Left renal cortex interstitium (tissue), 4 donors: ENCODE data around the gene TFAP2E. TPM values are rescaled to one million over a fixed set of nuclear protein-coding genes. Genes with fewer than 3 reads are reported as not detected.
"Not testable (repeated sequence)": the region's sequence is repeated elsewhere in the genome, so short reads cannot be mapped to it uniquely, and the experiment has no call there.

Source experiments
- DNase-seq, 4 donors: peaks; one replicate each; pipeline ENCODE4 v3.0.0-alpha.2; 2013; ENCODE audit warnings: low read depth in 4 of 4, low spot score in 2 of 4, missing footprints in 1 of 4
- polyA plus RNA-seq, 4 donors: library from polyadenylated mRNA; unstranded; fragments of 120-200 nt; gene quantifications; one replicate each; pipeline ENCODE4 v1.2.1, GENCODE V29; 2013; ENCODE audit not compliant: insufficient read length in 4 of 4

TFAP2E gene
- polyA plus RNA-seq, 4 donors, result 0.83 to 1.8 (median 1.1) TPM

DNA sequence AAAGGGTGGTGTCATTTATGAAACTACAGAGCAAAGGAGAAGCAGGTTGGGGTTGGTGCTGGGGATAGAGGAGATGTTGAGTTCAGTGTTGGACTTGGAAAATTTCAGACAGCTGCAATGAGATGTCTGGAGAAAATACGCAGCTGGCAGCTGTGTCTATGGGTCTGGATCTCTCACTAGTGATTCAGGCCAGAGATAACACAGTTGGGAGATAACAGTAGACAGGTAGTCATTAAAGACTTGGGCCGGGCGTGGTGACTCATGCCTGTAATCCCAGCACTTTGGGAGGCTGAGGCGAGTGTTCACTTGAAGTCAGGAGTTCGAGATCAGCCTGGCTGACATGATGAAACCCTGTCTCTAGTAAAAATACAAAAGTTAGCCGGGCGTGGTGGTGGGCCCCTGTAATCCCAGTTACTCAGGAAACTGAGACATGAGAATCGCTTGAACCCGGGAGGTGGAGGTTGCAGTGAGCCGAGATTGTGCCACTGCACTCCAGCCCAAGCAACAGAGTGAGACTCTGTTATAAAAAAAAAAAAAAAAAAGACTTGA is 2.5 kb upstream of the TFAP2E start:
- DNase-seq, result no peak

DNA sequence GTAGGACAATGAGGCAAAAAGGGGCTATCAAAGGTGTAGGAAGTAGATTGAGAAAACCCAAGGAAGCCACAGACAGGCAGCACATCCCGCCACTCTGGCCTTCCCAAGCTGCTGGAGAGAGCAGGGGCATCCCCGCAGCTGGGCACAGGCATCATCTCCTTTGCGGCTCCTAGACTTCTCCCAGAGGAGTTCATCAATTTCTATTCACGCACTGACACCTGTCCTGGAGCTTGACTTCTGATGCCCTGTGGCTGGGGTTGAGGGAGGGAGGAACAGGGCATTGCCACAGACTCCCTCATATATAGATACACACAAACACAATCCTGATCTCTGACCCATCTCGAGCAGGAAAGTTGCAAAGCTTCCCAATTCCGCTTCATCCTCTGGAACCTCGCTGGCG is 1.9 kb upstream of the TFAP2E start:
- no peak for DNase-seq

DNA sequence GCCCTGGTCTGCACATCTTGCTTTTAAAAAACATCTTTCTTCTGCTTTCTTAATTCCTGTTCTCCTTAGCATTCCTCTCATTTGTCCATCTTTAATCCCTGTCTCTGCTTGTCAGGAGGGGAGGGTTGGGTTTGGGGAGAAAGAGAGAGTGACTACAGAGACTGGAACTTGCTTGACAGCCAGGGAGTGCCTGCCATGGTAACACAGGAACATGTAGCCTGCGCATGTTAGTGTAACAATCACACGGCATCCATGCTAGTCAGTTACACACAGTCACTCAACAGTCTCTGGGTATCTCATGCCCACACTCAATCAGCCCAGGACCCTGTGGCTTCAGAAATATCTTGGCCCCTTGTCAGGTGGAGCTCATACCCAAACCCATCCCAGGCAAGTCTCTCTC is 818 bp upstream of the TFAP2E start:
- DNase-seq, result no peak

DNA sequence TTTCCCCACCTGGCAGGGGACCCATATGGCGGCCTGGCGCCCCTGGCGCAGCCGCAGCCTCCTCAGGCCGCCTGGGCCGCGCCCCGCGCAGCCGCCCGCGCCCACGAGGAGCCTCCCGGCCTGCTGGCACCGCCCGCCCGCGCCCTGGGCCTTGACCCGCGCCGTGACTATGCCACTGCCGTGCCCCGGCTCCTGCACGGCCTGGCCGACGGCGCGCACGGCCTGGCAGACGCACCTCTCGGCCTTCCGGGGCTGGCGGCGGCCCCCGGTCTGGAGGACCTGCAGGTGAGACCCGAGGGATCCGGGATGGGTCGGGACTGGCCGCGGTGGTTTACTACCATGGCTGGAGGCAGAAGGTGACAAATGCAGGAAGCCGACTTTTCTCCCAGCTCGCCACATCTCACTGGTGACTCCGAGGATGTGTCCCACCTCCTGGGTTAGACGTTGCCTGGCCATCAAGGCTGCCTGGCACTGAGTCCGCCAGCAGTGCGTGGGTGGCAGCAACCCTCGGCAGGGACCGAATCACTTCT is 1.1 kb downstream of the TFAP2E start:
- no peak for DNase-seq

DNA sequence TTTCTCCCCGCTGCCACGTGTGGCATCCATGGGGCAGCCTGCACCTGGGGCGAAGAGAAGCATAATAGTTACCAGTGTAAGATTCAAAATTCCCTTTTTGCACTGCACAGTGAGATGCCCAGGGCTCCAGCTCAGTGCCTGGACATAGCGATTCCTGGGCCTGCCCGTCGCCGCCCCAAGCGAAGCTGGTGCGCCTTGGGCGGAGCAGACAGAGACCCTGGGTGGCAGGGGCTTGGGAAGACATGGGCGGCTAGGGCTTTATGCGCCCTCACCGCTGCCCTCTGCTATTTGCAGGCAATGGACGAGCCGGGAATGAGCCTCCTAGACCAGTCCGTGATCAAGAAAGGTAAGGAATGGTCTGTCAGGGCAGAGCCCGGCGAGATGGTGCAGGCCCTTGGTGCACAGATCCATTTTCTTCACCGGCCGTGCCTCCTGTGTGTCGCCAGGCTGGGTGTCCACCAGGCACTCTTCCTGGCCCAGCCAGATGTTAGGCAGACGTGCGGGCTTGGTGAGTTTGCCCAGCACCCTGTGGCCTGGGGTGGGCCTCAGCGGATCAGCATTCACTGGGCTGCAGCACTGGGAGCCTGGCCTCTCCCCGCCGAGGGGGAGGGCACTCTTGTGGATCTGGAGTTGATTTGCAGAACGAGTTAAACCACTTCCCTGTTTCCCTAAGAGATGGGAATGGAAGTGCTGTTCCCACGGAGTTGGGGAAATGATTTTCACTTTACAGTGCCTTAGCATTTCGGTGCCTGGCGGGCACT is 1.7 kb downstream of the TFAP2E start:
- no peak for DNase-seq

DNA sequence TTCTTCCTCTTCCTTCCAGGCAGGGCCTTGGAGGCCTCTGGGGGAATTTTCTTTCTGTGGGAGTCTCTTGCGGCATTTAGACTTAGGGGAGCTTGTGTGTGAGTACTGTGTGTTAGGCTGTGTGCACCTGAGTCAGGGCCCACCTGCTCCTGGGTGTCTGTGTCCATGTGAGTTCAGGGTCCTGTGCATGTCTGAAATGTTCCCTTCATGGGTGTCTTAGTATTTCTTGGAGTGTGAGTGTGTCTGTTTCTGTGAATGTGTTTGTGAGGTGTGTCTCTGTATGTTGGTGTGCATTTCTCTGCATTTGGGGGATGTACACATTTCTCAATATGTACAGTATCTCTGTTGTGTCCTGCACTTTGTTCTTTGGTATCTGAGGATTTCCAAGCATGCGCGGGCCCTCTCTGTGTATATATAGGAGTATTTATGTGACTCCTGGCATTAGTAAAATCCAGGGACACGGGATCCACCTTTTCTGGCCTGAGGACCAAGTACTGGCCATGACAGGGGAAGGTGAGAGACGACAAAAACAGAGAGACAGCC is 2.4 kb downstream of the TFAP2E start:
- no peak for DNase-seq

DNA sequence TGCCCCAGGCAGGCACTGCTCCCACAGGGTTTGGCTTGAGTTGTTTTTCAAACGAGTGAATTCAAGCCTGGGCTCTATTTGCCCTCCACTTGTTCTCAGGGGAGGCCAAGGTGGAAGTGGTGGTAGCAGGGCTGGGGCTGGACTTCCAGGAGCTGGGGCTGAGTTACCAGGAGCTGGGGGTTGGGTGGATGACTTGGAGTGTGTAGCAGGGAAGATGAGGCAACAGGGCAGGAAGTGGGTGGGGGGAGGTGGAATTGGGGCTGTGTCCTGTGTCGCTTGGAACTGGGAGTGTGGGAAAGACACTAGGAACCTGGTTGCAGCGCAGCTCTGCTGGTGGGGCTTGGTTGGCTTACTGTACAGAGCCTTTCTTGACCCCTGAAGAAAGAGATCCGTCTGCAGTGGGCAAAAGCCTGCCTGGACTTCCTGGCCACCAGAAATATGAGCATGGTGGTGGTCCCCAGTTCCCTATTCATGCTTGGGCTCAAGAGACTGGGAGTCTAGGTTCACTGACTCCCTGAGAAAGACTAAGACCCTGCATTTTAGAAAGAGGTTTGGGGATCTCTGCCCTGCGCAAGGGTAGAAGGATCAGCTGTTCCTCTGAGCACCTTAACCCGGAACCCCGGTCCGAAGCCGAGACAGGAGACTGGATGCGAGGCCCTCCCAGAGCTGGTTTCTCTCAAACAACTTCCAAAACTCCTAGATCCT is 3.1 kb downstream of the TFAP2E start:
- DNase-seq, result no peak

DNA sequence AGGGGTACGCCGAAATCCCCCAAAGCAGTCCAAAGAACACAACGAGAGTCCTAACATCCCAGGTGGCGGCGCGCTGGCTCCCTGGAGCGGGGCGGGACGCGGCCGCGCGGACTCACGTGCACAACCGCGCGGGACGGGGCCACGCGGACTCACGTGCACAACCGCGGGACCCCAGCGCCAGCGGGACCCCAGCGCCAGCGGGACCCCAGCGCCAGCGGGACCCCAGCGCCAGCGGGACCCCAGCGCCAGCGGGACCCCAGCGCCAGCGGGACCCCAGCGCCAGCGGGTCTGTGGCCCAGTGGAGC is 3.6 kb downstream of the TFAP2E start:
- DNase-seq, result not testable (repeated sequence)

DNA sequence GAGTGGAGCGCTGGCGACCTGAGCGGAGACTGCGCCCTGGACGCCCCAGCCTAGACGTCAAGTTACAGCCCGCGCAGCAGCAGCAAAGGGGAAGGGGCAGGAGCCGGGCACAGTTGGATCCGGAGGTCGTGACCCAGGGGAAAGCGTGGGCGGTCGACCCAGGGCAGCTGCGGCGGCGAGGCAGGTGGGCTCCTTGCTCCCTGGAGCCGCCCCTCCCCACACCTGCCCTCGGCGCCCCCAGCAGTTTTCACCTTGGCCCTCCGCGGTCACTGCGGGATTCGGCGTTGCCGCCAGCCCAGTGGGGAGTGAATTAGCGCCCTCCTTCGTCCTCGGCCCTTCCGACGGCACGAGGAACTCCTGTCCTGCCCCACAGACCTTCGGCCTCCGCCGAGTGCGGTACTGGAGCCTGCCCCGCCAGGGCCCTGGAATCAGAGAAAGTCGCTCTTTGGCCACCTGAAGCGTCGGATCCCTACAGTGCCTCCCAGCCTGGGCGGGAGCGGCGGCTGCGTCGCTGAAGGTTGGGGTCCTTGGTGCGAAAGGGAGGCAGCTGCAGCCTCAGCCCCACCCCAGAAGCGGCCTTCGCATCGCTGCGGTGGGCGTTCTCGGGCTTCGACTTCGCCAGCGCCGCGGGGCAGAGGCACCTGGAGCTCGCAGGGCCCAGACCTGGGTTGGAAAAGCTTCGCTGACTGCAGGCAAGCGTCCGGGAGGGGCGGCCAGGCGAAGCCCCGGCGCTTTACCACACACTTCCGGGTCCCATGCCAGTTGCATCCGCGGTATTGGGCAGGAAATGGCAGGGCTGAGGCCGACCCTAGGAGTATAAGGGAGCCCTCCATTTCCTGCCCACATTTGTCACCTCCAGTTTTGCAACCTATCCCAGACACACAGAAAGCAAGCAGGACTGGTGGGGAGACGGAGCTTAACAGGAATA is 4.2 kb downstream of the TFAP2E start:
- no peak for DNase-seq

DNA sequence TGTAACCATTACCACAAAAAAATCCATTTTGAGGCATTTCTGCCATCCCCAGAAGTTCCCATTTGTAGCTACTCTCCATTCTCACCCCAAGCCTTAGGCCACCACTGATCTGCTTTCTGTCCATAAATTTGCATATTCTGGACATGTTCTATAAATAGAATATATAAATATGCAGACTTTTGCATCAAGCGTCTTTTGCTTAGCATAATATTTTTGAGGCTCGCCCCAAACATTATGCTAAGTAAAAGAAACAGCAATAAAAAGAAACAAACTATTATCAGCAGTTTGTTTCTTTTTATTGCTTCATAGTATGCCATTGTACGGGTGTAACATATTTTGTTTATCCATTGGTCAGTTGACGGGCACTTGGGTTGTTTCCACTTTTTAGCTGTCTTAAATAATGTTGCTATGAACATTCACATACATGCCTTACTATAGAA is 7.9 kb downstream of the TFAP2E start:
- DNase-seq, result no peak

DNA sequence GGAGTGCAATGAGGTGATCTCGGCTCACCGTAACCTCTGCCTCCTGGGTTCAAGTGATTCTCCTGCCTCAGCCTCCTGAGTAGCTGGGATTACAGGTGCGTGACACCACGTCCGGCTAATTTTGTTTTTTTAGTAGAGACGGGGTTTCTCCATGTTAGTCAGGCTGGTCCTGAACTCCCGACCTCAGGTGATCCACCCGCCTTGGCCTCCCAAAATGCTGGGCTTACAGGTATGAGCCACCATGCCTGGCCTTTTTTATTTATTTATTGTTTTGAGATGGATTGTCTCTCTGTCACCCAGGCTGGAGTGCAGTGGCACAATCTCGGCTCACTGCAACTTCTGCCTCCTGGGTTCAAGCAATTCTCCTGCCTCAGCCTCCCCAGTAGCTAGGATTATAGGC is 8.5 kb downstream of the TFAP2E start:
- not testable (repeated sequence) for DNase-seq

DNA sequence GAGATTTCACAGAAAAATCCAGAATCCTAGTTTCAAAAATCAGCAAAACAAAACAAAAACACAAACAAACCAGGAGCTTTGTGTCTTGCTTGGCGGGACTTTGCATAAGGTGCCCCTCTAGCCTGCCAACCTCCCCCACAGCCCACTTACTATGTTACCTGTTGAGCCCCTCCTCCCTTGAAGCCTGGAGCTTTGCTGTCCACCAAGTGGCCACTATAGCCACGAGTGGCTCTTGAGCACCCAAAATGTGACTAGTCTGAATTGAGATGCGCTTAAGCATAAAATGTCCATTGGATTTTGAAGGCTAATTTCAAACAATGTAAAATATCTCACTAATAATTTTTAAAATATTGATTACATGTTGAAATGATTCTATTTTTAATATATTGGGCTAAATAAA is 12.2 kb downstream of the TFAP2E start:
- DNase-seq, result no peak

DNA sequence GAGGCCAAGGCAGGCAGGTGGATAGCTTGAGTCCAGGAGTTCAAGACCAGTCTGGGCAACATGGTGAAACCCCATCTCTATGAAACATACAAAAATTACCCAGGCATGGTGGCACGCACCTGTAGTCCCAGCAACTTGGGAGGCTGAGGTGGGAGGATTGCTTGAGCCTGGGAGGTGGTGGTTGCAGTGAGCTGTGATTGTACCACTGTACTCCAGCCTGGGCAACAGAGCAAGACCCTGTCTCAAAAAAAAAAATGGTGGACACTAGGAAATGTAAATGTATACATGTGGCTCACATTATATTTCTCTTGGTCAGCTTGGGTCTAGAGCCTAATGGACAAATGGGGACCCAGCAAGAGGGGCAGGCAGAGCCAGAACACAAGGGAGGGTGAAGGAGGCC is 12.7 kb downstream of the TFAP2E start:
- not testable (repeated sequence) for DNase-seq

DNA sequence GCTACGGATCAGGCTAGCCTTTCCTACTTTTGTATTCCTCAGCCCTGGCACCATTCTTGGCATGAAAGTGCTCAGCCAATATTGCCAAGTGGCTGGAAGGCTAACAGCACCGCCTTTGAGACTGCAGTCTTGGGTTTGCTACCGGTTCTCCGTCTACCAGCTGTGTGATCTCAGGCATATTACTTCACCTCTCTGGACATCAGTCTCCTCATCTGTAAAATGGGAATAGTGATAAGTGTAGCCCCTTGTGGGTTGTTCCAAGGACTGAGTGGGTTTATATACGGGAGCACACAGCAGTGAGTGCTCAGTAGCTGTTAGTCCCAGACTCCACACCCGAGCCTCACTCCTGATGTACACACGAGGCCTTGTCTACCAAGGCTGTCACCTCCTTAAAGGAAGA is 13.7 kb downstream of the TFAP2E start:
- no peak for DNase-seq

DNA sequence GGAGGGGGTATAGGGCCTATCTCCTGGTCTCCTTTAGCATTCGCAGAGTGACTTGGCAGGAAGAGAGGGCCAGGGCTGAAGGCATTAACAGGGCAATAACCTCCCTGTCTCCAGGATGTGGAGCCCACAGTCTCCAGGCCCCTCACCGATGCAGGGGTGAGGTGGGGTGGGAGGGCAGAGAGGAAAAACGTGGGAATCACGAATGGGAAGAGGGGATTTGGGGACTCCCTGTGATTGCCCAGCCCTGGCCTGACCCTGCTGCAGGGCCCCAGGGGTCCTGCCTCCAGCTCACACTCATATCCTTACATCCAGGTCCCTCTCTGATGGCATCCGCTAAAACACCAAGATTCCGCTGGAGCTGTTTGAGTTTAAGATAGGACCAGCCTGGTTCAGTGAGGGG is 14.6 kb downstream of the TFAP2E start:
- no peak for DNase-seq

DNA sequence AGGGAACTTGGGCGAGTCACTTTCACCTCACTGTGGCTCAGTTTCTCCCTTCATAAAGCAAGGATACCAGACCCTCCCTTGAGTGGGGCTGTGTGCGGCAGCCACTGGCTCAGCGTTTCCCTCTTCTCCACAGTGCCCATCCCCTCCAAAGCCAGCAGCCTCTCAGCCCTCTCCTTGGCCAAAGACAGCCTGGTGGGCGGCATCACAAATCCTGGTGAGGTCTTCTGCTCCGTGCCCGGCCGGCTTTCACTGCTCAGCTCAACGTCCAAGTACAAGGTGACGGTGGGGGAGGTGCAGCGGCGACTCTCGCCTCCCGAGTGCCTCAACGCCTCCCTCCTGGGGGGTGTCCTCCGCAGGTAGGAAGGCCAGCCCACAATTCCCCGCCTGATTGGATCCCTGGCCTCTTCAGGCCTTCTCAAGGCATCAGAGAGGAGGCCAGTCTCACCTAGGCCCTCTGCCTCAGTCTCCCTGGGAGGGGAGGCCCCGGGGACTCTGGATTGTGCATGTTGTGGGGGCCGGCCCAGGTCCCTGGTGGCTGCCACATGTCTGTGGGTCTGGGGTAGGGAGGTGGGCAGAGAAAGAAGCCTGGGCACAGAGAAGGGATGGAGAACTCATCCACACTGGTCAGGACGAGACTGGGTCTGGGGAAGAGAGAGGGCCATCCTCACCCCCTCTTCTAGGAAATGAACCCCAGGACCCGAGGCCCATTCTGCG is 15.2 kb downstream of the TFAP2E start:
- no peak for DNase-seq

DNA sequence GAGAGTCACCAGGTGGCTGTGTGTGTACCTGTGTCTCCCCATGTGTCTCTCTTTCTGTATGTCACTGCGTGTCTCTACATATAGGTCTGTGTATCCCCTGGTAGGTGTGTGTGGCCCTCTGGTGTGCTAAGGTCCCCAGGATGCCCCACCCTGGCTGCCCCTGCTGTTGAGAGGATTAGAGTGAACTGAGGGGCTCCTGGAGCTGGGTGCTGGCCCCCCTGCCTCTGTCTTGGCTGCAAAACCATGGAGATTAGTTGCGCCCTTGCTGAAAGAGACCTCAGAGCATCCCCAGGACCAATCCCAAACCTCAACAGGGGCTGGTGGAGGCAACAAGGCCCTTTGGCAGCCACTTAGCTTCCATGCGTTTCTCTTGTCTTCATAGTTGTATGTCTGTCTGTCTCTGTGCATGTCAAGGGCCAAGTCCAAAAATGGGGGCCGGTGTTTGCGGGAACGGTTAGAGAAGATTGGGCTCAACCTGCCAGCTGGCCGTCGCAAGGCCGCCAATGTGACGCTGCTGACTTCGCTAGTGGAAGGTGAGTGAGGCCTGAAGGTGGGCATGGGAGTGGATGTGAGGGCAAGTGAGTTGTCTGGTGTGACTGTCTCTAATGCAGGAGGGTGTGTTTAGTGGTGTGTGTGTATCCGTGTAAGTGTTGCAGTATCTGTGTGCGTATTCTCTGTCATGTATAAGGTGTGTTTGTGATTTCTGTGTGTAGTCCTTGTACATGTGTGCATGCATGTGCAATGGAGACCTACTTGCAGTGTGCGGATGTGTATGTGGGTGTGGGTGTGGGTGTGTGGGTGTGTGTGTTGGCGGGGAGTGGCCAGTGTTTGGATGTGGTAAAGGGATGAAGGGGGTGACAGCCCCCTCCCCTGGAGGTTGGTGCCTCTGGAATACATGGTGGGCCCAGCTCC is 16.7 kb downstream of the TFAP2E start:
- no peak for DNase-seq

DNA sequence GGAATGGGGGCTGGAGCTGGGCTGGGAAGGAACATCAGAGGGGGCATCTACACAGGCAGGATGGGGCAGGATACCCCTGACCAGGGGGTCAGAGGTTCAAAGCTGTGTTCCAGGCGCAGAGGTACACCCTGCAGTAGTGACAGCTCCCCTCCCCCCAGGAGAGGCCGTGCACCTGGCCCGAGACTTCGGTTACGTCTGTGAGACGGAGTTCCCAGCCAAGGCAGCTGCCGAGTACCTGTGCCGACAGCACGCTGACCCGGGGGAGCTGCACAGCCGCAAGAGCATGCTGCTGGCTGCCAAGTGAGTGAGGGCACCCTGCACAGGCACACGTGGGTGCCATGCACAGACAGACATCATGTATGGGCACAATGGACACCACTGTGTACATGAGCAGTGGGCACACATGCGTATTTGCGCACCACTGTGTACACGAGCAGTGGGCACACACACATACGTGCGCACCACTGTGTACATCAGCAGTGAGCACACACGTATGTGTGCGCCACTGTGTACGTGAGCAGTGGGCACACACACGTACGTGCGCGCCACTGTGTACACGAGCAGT is 17.4 kb downstream of the TFAP2E start:
- DNase-seq, result no peak

DNA sequence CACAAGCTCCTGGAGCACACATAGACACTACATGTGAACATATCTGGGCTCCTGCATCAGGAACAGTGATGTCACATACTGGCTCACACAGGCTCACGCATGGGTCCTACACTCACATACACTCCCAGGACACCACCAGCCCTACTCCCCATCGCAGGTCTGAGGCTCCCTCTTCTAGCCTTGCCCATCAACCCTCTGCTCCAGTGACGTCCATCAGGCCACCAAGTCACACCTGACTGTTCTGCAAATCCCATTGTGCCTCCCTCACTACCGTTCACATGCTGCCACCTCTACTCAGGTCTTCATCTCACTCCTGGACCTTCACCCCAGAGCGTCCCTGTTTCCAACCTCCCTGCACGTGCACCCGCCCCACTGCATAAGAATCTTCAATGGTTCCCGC is 18.1 kb downstream of the TFAP2E start:
- no peak for DNase-seq
